ENCODE measurements around the gene TBCD.
"Not testable (repeated sequence)": the region's sequence is repeated elsewhere in the genome, so short reads cannot be mapped to it uniquely, and the experiment has no call there.

TBCD gene

GRCh38 chr17:82767041-82767754, 15.3 kb downstream of the TBCD start:
- peak; percentile 69 for DNase-seq

- DNase-seq, result no peak
Observed at GRCh38 chr17:82769041-82769440, 17.2 kb downstream of the TBCD start.

GRCh38 chr17:82772026-82772425, 20.2 kb downstream of the TBCD start:
- DNase-seq, result no peak

- DNase-seq, result not testable (repeated sequence)
Observed at GRCh38 chr17:82774456-82774855, 22.6 kb downstream of the TBCD start.

- DNase-seq, result peak; percentile 73
Observed at GRCh38 chr17:82775001-82775823, 23.3 kb downstream of the TBCD start.

GRCh38 chr17:82776454-82776853, 24.6 kb downstream of the TBCD start:
- peak; percentile 61 for DNase-seq

- not testable (repeated sequence) for DNase-seq
Observed at GRCh38 chr17:82777778-82778375, 26.0 kb downstream of the TBCD start.

GRCh38 chr17:82779541-82779940, 27.7 kb downstream of the TBCD start:
- DNase-seq, result no peak

- DNase-seq, result no peak
Observed at GRCh38 chr17:82780195-82780594, 28.3 kb downstream of the TBCD start.

GRCh38 chr17:82780971-82781893, 29.4 kb downstream of the TBCD start:
- no peak for DNase-seq

GRCh38 chr17:82781894-82782274, 30.0 kb downstream of the TBCD start:
- peak; percentile 93 for DNase-seq

GRCh38 chr17:82782657-82783207, 30.9 kb downstream of the TBCD start:
- no peak for DNase-seq

GRCh38 chr17:82783498-82783897, 31.6 kb downstream of the TBCD start:
- no peak for DNase-seq

GRCh38 chr17:82785581-82785980, 33.7 kb downstream of the TBCD start:
- DNase-seq, result not testable (repeated sequence)

- DNase-seq, result no peak
Observed at GRCh38 chr17:82786427-82786826, 34.6 kb downstream of the TBCD start.

GRCh38 chr17:82787081-82787848, 35.4 kb downstream of the TBCD start:
- DNase-seq, result no peak

GRCh38 chr17:82788206-82789001, 36.5 kb downstream of the TBCD start:
- no peak for DNase-seq

GRCh38 chr17:82789051-82789592, 37.3 kb downstream of the TBCD start:
- DNase-seq, result no peak

- no peak for DNase-seq
Observed at GRCh38 chr17:82789806-82790205, 37.9 kb downstream of the TBCD start.

- DNase-seq, result no peak
Observed at GRCh38 chr17:82790391-82790790, 38.5 kb downstream of the TBCD start.
